ENCODE measurements around the gene KANTR. TPM values are rescaled to one million over a fixed set of nuclear protein-coding genes. Genes with fewer than 3 reads are reported as not detected.

The KANTR gene
- total RNA-seq, 1 donor from 2014 or later = 10.5 TPM

- no peak for TF ChIP-seq CTCF (IDR thresholded peaks at IDR 0.05; ENCODE audit: unreplicated experiment)
- DNase-seq (ENCODE audit: low spot score) = no peak
- no peak overlapping the region for H3K4me3 Mint-ChIP-seq (ENCODE audit: unreplicated experiment)
- peaks cover 4% of the 10 kb centered on the region for H3K27me3 Mint-ChIP-seq (ENCODE audit: unreplicated experiment)
- peaks cover 10% of the 10 kb centered on the region for H3K4me1 Mint-ChIP-seq (ENCODE audit: unreplicated experiment)
- H3K9me3 Mint-ChIP-seq (ENCODE audit: unreplicated experiment) = no peaks in the 10 kb centered on the region
- H3K36me3 Mint-ChIP-seq (ENCODE audit: low read depth, unreplicated experiment) = no peaks in the 10 kb centered on the region
- no peak overlapping the region for H3K27ac Mint-ChIP-seq (ENCODE audit: unreplicated experiment)
Measured at GRCh38 chrX:53071064-53071463, 22.9 kb upstream of the KANTR start.

GRCh38 chrX:53071604-53072417 is 22.1 kb upstream of the KANTR start:
- peak; percentile 29 for TF ChIP-seq CTCF (IDR thresholded peaks at IDR 0.05; ENCODE audit: unreplicated experiment)
- DNase-seq (ENCODE audit: low spot score) = peak; percentile 46
- Mint-ChIP-seq H3K4me1 (ENCODE audit: unreplicated experiment) (peaks cover 10% of the 10 kb centered on the region), H3K4me3 (ENCODE audit: unreplicated experiment) (peak overlapping the region; percentile 73), H3K36me3 (ENCODE audit: low read depth, unreplicated experiment) (no peaks in the 10 kb centered on the region), H3K27ac (ENCODE audit: unreplicated experiment) (no peak overlapping the region), H3K27me3 (ENCODE audit: unreplicated experiment) (peaks cover 7% of the 10 kb centered on the region), H3K9me3 (ENCODE audit: unreplicated experiment) (no peaks in the 10 kb centered on the region)

- DNase-seq (ENCODE audit: low spot score) = no peak
- Mint-ChIP-seq H3K27ac (ENCODE audit: unreplicated experiment) (no peak overlapping the region), H3K27me3 (ENCODE audit: unreplicated experiment) (peaks cover 9% of the 10 kb centered on the region), H3K36me3 (ENCODE audit: low read depth, unreplicated experiment) (no peaks in the 10 kb centered on the region), H3K9me3 (ENCODE audit: unreplicated experiment) (no peaks in the 10 kb centered on the region), H3K4me3 (ENCODE audit: unreplicated experiment) (no peak overlapping the region), H3K4me1 (ENCODE audit: unreplicated experiment) (peaks cover 10% of the 10 kb centered on the region)
- no peak for TF ChIP-seq CTCF (IDR thresholded peaks at IDR 0.05; ENCODE audit: unreplicated experiment)
Measured at GRCh38 chrX:53072418-53073114, 21.4 kb upstream of the KANTR start.

- H3K4me1 Mint-ChIP-seq (ENCODE audit: unreplicated experiment) = peaks cover 10% of the 10 kb centered on the region
- no peaks in the 10 kb centered on the region for H3K36me3 Mint-ChIP-seq (ENCODE audit: low read depth, unreplicated experiment)
- H3K9me3 Mint-ChIP-seq (ENCODE audit: unreplicated experiment) = no peaks in the 10 kb centered on the region
- DNase-seq (ENCODE audit: low spot score) = no peak
- H3K27ac Mint-ChIP-seq (ENCODE audit: unreplicated experiment) = no peak overlapping the region
- no peak for TF ChIP-seq CTCF (IDR thresholded peaks at IDR 0.05; ENCODE audit: unreplicated experiment)
- H3K4me3 Mint-ChIP-seq (ENCODE audit: unreplicated experiment) = no peak overlapping the region
- peaks cover 9% of the 10 kb centered on the region for H3K27me3 Mint-ChIP-seq (ENCODE audit: unreplicated experiment)
Measured at GRCh38 chrX:53073115-53073586, 20.8 kb upstream of the KANTR start.

- H3K36me3 Mint-ChIP-seq (ENCODE audit: low read depth, unreplicated experiment) = no peaks in the 10 kb centered on the region
- peaks cover 9% of the 10 kb centered on the region for H3K27me3 Mint-ChIP-seq (ENCODE audit: unreplicated experiment)
- H3K4me3 Mint-ChIP-seq (ENCODE audit: unreplicated experiment) = no peak overlapping the region
- no peak overlapping the region for H3K27ac Mint-ChIP-seq (ENCODE audit: unreplicated experiment)
- peaks cover 10% of the 10 kb centered on the region for H3K4me1 Mint-ChIP-seq (ENCODE audit: unreplicated experiment)
- DNase-seq (ENCODE audit: low spot score) = no peak
- TF ChIP-seq CTCF (IDR thresholded peaks at IDR 0.05; ENCODE audit: unreplicated experiment) = no peak
- no peaks in the 10 kb centered on the region for H3K9me3 Mint-ChIP-seq (ENCODE audit: unreplicated experiment)
Measured at GRCh38 chrX:53075011-53075410, 18.9 kb upstream of the KANTR start.

All from endothelial cell (in vitro differentiated cells).